GM23248 (cell line): ENCODE data around the gene IL17C. TPM values are rescaled to one million over a fixed set of nuclear protein-coding genes. Genes with fewer than 3 reads are reported as not detected.

Source experiments
- DNase-seq: peaks from one replicate; pipeline ENCODE4 v3.0.0-alpha.2; 2015
- H2AFZ ChIP-seq: fragments of 200-600 bp; sonication (generic); 2 replicates; pipeline ENCODE4 v1.6.1; 2016; ENCODE audit warnings: antibody characterized with exemption
- H3F3A ChIP-seq: fragments of 200-600 bp; sonication (generic); 2 replicates; pipeline ENCODE4 v1.6.1; 2016; ENCODE audit warnings: mild to moderate bottlenecking, antibody characterized with exemption, mixed run types; ENCODE audit not compliant: insufficient read depth
- H3K27ac ChIP-seq: fragments of 200-600 bp; sonication (generic); 2 replicates; pipeline ENCODE4 v1.5.1; 2016; ENCODE audit warnings: mild to moderate bottlenecking
- H3K27me3 ChIP-seq: fragments of 200-600 bp; sonication (generic); replicated peaks from 2 replicates; pipeline ENCODE4 v1.6.1; 2016; ENCODE audit warnings: mild to moderate bottlenecking; ENCODE audit not compliant: insufficient read depth
- H3K36me3 ChIP-seq: fragments of 200-600 bp; sonication (generic); 2 replicates; pipeline ENCODE4 v1.6.1; 2016; ENCODE audit warnings: low read depth, mild to moderate bottlenecking
- H3K4me1 ChIP-seq: fragments of 200-600 bp; sonication (generic); 2 replicates; pipeline ENCODE4 v1.6.1; 2016; ENCODE audit warnings: mild to moderate bottlenecking; ENCODE audit not compliant: insufficient read depth
- H3K4me2 ChIP-seq: fragments of 200-600 bp; sonication (generic); one replicate; pipeline ENCODE4 v1.6.1; 2016; ENCODE audit warnings: mild to moderate bottlenecking; ENCODE audit not compliant: unreplicated experiment
- H3K4me3 ChIP-seq: fragments of 200-600 bp; sonication (generic); 2 replicates; pipeline ENCODE4 v1.5.1; 2016; ENCODE audit warnings: mild to moderate bottlenecking
- H3K79me2 ChIP-seq: fragments of 200-600 bp; sonication (generic); 2 replicates; pipeline ENCODE4 v1.6.1; 2016; ENCODE audit warnings: mild to moderate bottlenecking; ENCODE audit not compliant: insufficient read depth
- H3K9ac ChIP-seq: fragments of 200-600 bp; sonication (generic); 2 replicates; pipeline ENCODE4 v1.6.1; 2016; ENCODE audit warnings: mild to moderate bottlenecking
- H3K9me2 ChIP-seq: fragments of 200-600 bp; sonication (generic); 2 replicates; pipeline ENCODE4 v1.6.1; 2016; ENCODE audit warnings: mixed run types, mild to moderate bottlenecking, moderate library complexity; ENCODE audit not compliant: insufficient read depth
- H3K9me3 ChIP-seq: fragments of 200-600 bp; sonication (generic); one replicate; pipeline ENCODE4 v1.6.1; 2017; ENCODE audit warnings: low read depth
- H4K20me1 ChIP-seq: fragments of 200-600 bp; sonication (generic); 2 replicates; pipeline ENCODE4 v1.6.0; 2016; ENCODE audit not compliant: insufficient read depth
- EZH2 ChIP-seq: fragments of 200-600 bp; sonication (generic); IDR thresholded peaks from 2 replicates; pipeline ENCODE4 v1.6.1; 2018; ENCODE audit warnings: antibody characterized with exemption, mild to moderate bottlenecking; ENCODE audit not compliant: insufficient read depth, poor library complexity, severe bottlenecking
- EZH2phosphoT487 ChIP-seq: fragments of 200-600 bp; sonication (generic); IDR thresholded peaks from 2 replicates; pipeline ENCODE4 v1.6.1; 2018; ENCODE audit warnings: antibody characterized with exemption, moderate library complexity, mild to moderate bottlenecking, low read depth; ENCODE audit not compliant: insufficient read depth
- WGBS, 2 experiments: methylation state at CpG; one replicate each; pipeline ENCODE4 v1.1.6; 2015 to 2017; ENCODE audit warnings: low lambda C conversion rate in 2 of 2, low coverage in 1 of 2; ENCODE audit errors: missing lambda C conversion rate in 2 of 2; 5-methylcytosine and 5-hydroxymethylcytosine counted together
- in situ Hi-C: fragments of 300-500 bp; cut with MboI; formaldehyde crosslinking; loops from 2 replicates; pipeline ENCODE4 v1.15.0; 2020
- polyA plus RNA-seq: library from polyadenylated mRNA; unstranded; fragments of >200 nt; fragmentation: Nextera tagmentation; extraction: Ambion mirVana; gene quantifications from 2 replicates; pipeline ENCODE4 v1.2.1, GENCODE V29; 2016
- total RNA-seq: library from RNA; depleted of rRNA; stranded (reverse); fragments of >200 nt; shearing (Covaris generic); gene quantifications from 2 replicates; pipeline ENCODE4 v1.2.3, GENCODE V29; 2014

IL17C gene
- total and polyA plus RNA-seq, 2 experiments from 2014 or later = not detected

DNA sequence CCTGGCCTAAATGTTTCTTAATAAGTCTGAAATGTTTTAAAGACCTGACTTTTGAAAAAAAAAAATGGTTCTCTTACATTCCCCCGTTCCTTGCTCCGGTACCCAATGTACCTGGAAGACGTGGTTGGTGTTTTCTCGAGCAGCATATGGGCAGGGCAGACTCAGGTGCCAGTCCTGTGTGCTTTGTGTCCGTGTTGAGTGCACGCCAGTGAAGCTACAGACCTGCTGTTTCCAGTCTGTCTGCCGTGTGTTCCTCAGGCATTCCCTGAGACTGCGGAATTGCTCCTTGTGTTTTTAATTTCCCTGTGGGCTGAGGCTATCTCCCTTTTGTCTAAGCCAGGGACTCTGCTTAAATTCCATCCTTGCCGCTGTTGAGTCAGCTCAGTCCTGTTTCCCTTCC, 11.7 kb upstream of the IL17C start:
- H3K9ac ChIP-seq = no peak overlapping the region
- no peaks in the 10 kb centered on the region for H3K9me3 ChIP-seq
- H2AFZ ChIP-seq = no peak overlapping the region
- no peaks in the 10 kb centered on the region for H3K4me1 ChIP-seq
- no peaks in the 10 kb centered on the region for H3K9me2 ChIP-seq
- H3F3A ChIP-seq = no peaks in the 10 kb centered on the region
- no peak overlapping the region for H3K4me2 ChIP-seq
- H4K20me1 ChIP-seq = no peaks in the 10 kb centered on the region
- no peak overlapping the region for H3K4me3 ChIP-seq
- TF ChIP-seq EZH2phosphoT487 = no peak
- TF ChIP-seq EZH2 = no peak
- no peaks in the 10 kb centered on the region for H3K27me3 ChIP-seq
- no peaks in the 10 kb centered on the region for H3K79me2 ChIP-seq
- no peak for DNase-seq
- peaks cover 6% of the 10 kb centered on the region; the same call in 1 of the 2 replicates for H3K36me3 ChIP-seq
- H3K27ac ChIP-seq = no peak overlapping the region
- WGBS, 2 experiments = 92 to 95% methylated on average over 9 of the region's 9 CpGs
- in situ Hi-C loops = no loop called here

DNA sequence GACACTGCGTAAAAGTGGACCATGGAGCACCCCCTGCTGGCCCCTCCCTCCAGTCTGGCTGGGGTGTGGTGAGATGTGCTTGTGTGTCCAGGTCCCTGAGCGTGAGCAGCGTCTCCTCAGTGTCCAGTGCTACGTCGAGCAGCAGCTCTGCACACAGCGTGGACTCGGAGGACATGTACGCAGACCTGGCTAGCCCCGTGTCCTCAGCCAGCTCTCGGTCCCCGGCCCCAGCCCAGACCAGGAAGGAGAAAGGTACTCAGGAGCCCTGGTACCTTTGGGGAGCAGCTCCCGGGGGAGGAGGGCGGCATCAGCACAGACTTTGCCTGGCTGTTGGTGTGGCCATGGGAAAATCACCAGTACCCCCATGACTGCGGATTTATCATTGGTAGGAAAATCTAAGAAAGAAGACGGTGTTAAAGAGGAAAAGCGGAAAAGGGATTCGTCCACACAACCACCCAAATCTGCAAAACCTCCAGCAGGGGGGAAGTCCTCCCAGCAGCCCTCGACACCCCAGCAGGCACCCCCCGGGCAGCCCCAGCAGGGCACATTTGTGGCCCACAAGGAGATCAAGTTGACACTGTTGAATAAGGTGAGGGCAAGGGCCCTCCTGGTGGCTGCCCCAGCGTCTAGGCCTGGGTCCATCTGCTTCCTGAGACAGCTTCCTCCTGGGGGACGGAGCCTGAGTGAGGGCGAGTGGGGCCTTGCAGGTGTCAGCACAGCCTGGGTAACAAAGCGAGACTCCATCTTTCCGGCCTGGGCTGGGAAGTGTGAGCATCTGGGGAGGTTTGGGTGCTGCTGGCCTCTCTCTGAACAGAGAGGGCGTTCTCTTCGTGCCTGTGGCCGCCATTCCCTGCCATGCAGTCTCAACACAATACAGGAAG, 10.6 kb upstream of the IL17C start:
- H3F3A ChIP-seq = no peaks in the 10 kb centered on the region
- TF ChIP-seq EZH2 (no peak), EZH2phosphoT487 (no peak)
- H3K9me3 ChIP-seq = no peaks in the 10 kb centered on the region
- H2AFZ ChIP-seq = no peak overlapping the region
- WGBS, 2 experiments = 95 to 97% methylated on average over 27 of the region's 27 CpGs
- in situ Hi-C loops = no loop called here
- H3K27me3 ChIP-seq = no peaks in the 10 kb centered on the region
- H3K9me2 ChIP-seq = no peaks in the 10 kb centered on the region
- no peaks in the 10 kb centered on the region for H4K20me1 ChIP-seq
- no peak for DNase-seq
- no peak overlapping the region for H3K27ac ChIP-seq
- H3K4me3 ChIP-seq = no peak overlapping the region
- no peaks in the 10 kb centered on the region for H3K79me2 ChIP-seq
- peaks cover 6% of the 10 kb centered on the region; the same call in 1 of the 2 replicates for H3K36me3 ChIP-seq
- H3K9ac ChIP-seq = no peak overlapping the region
- no peaks in the 10 kb centered on the region for H3K4me1 ChIP-seq
- H3K4me2 ChIP-seq = no peak overlapping the region

- no peaks in the 10 kb centered on the region for H3K9me2 ChIP-seq
- no peaks in the 10 kb centered on the region for H3F3A ChIP-seq
- 0 out of 2 replicates have a peak, but pooled peaks cover 1% of the 10 kb centered on the region for H3K36me3 ChIP-seq
- no peaks in the 10 kb centered on the region for H3K9me3 ChIP-seq
- H4K20me1 ChIP-seq = no peaks in the 10 kb centered on the region
- in situ Hi-C loops = no loop called here
- no peak for DNase-seq
- H3K27me3 ChIP-seq = no peaks in the 10 kb centered on the region
- H3K4me3 ChIP-seq = no peak overlapping the region
- no peak overlapping the region for H3K4me2 ChIP-seq
- no peak overlapping the region for H3K27ac ChIP-seq
- H3K4me1 ChIP-seq = no peaks in the 10 kb centered on the region
- no peaks in the 10 kb centered on the region for H3K79me2 ChIP-seq
- TF ChIP-seq EZH2phosphoT487 = no peak
- TF ChIP-seq EZH2 = no peak
- no peak overlapping the region for H3K9ac ChIP-seq
- H2AFZ ChIP-seq = no peak overlapping the region
- WGBS, 2 experiments = 72 to 77% methylated on average over 12 of the region's 12 CpGs
These were observed 9.8 kb upstream of the IL17C start for GRCh38 chr16:88628512-88628974.

DNA sequence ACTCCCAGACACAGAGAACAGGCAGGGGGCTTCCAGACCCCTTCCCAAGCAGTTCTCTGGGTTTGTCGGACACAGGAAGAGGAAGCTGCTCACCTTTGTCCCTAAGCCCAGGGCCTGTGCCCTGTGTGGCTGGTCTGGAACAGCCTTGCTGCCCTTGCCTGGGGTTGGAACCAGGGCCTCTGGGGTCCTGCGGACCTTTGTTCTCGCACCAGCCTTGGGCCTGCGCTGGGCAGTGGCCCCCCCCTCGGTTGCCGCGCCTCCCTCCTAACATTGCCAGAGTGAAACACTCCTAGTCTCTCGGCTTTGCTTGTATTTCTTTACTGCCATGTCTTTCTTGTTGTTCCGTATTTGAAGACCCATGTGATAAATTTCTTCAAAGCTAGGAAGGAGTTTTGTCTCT, 8.5 kb upstream of the IL17C start:
- 80 to 81% methylated on average over 9 of the region's 9 CpGs for WGBS, 2 experiments
- Histone ChIP-seq H4K20me1 (no peaks in the 10 kb centered on the region), H2AFZ (no peak overlapping the region), H3K4me2 (no peak overlapping the region), H3K27me3 (no peaks in the 10 kb centered on the region), H3K36me3 (no peaks in the 10 kb centered on the region), H3K27ac (no peak overlapping the region), H3K9me2 (no peaks in the 10 kb centered on the region), H3K4me3 (no peak overlapping the region), H3F3A (no peaks in the 10 kb centered on the region), H3K9me3 (no peaks in the 10 kb centered on the region), H3K4me1 (no peaks in the 10 kb centered on the region), H3K9ac (no peak overlapping the region), H3K79me2 (no peaks in the 10 kb centered on the region)
- DNase-seq = no peak
- in situ Hi-C loops = no loop called here
- no peak for TF ChIP-seq EZH2
- TF ChIP-seq EZH2phosphoT487 = no peak
